Dedifferentiated amniotic fluid mesenchymal stem cell (primary cell): ENCODE data around the gene BRMS1L.
"Not testable (repeated sequence)": the region's sequence is repeated elsewhere in the genome, so short reads cannot be mapped to it uniquely, and the experiment has no call there.

Experiments used
- DNase-seq: peaks from one replicate; pipeline ENCODE4 v3.0.0-alpha.2; 2016; ENCODE audit errors: extremely low spot score

BRMS1L gene, protein sequence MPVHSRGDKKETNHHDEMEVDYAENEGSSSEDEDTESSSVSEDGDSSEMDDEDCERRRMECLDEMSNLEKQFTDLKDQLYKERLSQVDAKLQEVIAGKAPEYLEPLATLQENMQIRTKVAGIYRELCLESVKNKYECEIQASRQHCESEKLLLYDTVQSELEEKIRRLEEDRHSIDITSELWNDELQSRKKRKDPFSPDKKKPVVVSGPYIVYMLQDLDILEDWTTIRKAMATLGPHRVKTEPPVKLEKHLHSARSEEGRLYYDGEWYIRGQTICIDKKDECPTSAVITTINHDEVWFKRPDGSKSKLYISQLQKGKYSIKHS

DNA sequence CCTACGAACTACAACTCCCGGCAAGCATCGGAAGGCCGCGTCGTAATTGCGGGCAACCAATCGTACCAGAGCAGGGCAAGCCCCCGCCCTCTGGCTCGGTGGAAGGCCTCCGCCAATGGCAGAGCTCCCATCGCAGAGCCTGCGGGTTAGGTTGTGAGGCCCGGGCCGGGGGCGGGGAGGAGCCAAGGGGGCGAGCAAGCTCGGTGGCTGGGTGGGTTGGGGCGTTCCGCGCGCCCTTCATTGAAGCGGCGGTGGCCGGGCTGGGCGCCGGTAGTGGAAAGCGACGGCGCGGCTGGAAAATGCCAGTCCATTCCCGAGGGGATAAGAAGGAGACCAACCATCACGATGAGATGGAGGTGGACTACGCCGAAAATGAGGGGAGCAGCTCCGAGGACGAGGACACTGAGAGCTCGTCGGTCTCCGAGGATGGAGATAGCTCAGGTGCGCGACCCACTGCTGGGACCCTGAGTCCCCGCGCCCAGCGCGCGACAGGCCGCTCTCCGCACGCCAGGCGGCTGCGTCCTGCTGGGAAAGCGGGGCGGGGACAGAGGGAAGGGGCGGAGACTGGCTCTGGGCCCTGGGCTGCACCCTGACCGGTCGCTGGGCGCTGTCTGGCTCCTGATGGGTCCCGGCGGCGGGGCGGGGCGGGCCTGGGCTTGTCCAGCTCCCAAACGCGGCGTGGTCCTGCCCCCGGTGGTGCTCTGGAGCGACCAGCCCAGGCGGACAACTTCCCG, at the start of gene BRMS1L:
TSS of gene BRMS1L (plus strand) at position 121 of the 734 bp plus-strand sequence. CDS start at position 300, 179 bp downstream.
- DNase-seq: peak; percentile 98

DNA sequence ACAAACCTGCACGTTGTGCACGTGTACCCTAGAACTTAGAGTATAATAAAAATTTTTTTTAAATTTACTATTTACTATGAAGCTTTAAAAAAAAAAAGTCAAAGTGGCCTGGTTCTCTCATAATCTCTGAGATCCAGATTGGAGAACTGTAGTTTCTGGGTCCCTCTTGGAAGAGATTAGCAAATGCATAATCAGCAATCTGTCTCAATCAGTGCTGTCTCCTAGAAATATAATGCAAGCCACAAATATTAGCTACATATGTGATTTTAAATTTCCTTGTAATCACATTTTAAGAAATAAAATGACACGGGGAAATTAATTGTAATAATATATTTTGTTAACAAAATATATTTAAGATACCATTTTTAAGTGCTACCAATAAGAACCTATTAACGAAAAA, 49.3 kb upstream of the BRMS1L start:
- no peak for DNase-seq

DNA sequence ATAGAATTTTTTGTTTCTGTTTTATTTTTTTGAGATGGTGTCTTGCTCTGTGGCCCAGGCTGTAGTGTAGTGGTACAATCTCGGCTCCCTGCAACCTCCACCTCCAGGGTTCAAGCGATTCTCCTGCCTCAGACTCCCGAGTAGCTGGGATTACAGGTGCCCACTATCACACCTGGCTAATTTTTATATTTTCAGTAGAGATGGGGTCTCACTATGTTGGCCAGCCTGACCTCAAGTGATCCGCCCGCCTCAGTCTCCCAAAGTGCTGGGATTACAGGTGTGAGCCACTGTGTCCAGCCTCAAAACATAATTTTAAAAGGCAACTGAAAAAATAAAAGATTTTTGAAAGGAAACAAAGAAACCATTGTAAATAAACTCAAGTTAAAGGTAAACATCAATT, 48.6 kb upstream of the BRMS1L start:
- DNase-seq: not testable (repeated sequence)

DNA sequence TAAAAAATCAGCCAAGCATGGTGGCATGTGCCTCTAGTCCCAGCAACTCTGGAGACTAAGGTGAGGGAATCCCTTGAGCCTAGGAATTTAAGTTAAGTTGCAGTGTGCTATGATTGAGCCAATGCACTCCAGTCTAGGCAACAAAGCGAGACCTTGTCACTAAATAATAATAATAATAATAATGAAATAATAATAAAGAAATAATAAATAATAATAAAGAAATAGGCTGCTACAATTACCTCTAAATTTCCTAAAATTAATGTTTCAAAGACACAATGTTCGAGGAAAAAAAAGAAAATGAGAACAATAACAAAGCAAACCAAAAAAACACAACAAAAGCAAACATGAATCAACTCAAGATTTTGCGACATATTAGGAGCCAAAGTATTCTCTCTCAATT, 46.8 kb upstream of the BRMS1L start:
- no peak for DNase-seq

DNA sequence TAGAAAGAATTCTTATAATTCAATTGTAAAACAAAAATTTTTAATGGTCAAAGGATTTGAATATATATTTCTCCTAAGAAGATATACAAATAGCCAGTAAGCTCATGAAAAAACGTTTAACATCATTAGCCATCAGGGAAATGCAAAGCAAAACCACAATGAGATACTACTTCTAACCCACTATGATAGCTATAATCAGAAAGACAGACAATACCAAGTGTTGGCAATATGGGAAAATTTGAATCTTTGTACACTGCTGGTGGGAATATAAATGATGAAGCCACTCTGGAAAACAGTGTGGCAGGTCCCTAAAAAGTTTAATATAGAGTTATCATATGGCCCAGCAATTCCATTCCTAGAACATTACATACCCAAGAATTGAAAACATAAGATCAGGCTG, 42.4 kb upstream of the BRMS1L start:
- no peak for DNase-seq

DNA sequence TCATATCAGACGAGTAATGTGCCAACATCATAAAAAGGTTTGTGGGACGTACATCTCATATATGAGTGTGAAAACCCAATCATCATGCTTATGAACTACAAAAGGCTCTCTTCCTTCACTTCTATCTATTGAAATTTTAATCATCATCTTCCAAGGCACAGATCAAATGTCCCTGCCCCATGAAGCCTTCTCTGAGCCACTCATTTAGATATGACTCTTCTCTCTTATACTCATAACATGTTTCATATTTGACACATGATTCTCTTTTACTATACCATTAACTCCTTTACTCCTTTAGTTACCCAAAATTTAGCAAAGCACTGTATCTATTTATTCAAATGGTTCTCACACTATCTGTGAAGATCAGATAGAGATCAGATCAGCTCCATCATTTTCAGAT, 39.3 kb upstream of the BRMS1L start:
- DNase-seq: no peak

DNA sequence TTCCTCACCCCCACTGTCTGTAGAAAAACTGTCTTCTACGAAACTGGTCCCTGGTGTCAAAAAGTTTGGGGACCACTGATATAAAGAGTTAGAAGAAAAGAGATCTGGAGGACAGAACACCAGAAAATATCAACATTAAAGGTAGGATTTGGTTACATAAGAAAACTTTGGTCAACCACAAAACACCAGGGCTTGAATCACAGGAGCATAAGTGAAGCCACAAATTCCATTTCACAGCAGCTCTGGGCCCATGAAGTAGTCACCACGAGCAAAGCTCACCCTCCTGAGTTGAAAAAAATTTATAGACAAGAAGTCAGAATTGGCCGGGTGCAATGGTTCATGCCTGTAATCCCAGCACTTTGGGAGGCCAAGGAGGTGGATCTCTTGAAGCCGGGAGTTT, 36.5 kb upstream of the BRMS1L start:
- DNase-seq: no peak

DNA sequence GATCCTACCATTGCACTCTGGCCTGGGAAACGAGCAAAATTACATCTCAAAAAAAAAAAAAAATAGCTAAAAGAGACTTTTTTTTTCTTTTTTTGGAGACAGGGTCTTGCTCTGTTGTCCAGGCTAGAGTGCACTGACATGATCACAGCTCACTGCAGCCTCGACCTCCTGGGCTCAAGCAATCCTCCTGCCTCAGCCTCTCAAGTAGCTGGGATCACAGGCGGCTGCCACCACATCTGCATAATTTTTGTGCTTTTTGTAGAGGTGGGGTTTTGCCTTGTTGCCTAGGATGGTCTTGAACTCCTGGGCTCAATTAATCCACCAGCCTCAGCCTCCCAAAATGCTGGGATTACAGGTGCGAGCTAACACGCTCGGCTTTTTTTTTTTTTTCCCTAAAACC, 28.3 kb upstream of the BRMS1L start:
- DNase-seq: no peak

DNA sequence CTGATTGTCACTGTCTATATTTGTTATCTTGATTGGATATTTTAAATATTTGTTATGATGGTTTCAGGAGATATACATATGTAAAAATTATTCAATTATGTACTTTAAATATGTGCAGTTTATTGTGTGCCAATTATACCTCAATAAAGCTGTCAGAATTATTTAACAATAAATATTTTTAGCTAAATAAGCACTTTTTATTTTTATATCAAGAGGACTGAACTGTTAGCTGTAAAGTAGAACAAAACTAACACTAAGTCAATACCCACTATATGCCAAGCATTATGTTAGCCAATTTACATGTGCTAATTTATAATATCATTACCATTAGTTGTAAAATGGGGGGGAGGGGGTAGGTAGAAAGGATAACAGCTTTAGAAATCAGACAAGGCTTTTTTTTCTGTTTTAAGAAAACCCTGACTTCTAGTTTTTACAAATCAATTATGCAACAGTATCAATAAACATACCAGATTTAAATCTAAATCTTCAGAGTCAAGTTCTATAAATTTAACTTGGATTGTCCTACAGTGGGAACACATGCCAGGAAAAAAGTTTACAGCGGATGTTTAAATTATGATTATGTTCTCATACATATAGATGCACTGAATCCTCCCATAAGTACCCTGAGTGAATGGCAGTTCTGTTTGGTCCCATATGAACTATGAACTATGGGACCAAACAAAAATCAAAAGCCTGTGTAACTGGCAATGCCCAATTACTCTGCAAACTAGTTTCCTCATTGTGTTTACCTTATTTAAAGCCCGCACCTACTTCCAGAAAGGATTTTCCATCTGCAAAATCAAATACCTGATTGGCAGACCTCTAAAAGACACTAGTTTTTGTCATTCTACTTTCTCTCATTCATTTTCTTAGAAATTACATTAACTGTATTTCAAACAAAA, 19.9 kb upstream of the BRMS1L start:
- no peak for DNase-seq

DNA sequence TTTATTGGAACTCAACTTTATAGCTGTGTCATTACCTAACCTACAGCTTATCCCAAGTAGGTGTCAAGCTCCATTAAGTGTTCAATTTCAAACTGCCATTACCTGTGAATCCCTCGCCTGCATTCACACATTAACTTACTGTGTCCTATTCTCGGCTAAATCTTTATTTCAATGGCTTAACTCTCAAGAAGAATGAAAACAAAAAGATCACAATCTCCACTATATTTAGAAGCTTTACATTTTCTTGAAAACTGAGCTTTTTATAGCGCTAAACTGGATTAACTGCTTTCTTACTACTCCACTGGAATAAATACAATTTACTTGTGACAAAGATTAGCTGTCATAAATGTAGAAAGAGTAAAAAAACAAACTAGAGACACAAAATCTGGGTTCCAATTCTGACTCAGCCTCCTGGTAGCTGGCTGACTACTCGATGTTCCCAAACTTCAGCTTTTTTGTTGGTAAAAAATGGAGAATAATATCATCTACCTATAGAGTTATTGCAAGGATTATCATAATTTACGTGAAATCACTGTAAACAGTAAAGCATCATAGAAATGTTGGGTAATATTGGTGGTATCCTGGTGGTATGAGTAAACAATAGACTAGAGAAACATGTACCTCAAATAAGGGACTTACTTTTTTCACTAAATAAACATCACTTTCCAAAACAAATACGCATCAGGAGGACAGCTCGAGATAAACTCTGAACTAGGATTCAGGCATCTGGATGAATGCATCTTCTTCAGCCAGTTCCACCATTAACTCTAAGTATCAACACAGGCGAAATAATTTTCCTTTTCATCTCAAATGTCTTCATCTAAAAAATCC, 18.8 kb upstream of the BRMS1L start:
- no peak for DNase-seq

DNA sequence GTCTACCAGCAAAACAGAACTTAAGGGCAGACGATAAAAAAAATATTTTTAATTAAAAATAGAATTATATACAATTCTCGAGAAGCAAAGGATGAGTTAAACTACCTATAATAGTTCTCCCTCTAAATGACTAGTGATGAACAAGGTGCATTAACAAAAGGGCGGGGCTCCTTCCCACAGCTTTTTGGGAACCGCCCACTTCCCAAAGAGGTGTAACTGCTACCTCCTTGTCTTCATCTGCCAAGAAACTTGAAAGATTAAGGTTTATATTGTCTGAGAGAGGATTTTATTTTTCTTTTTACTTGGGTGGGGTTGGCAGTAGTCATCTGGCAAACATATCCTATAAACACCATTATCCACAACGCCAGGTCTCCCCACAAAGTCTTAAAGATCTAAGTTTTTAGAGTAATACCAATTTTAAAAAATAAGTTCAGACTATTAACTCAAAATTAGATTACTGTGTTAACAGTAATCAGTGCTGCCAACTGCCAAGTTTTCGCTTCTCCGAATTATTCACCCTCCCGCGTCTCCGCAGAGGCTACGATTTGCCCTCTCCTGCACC, 18.0 kb upstream of the BRMS1L start:
- no peak for DNase-seq

DNA sequence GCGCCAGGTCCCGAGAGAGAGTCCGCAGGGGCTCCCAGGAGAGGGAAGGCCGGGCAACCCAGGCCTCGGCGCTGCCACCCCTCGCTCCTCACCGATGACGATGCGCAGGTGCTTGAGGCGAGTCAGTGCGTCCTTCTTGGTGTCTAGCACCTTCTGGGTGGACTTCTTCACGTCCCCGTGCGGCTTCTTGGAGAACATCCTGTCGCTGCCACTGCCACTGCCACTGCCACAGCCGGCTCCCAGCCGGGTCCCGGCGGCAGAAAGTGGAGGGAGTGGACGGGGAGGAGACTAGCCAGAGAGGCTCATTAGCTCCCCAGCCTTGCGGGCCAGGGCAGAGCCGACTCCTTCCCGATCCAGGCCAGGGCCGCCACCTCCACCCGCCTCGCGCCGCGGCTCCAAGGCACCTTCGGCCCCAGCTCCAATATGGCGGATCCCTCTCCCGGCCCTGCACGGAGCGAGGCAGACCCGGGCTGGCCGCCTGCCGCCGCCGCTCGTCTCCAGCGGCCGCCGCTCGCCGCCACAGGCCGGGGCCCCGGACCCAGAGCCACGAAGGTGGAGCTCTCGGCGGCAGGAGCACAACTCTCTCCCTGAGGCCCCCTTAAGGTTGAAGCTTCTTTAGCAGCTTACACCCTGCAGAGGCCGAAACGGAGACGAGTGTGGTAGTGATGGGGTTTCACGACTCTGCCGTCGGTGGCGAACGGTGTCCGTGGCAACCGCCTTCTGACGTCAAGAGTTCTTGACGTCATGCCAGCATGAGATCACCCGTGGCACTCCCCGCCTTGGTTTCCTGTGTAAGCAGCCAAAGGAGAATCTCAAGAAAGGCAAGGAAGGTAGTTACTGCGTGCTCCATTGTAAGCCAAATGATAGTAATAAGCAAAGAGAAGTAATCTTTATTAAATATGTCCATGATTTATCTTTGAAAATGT, 17.2 kb upstream of the BRMS1L start, which contains the start of gene RALGAPA1:
TSS of gene RALGAPA1 (minus strand) at position 658 of the 926 bp plus-strand sequence. CDS start at position 198, 460 bp downstream.
- DNase-seq: peak; percentile 97

DNA sequence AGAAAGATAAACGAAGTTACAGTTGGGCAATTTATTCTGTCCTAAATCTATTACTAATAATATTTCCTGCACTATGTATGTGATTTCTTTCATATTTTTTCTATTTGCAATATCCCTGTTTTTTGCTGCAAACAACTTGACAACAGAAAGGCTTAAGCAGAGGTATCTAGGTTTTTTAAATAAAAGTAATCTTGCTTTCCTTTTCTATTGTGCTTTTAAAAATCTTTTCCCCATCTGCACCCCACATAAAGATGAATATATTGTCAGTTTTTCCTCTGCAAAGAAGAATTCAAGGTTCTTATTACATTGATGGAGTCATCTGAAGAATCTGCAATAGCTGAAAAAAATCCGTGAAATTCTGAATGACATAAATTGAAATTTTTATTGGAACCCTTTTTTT, 16.5 kb upstream of the BRMS1L start:
- no peak for DNase-seq

DNA sequence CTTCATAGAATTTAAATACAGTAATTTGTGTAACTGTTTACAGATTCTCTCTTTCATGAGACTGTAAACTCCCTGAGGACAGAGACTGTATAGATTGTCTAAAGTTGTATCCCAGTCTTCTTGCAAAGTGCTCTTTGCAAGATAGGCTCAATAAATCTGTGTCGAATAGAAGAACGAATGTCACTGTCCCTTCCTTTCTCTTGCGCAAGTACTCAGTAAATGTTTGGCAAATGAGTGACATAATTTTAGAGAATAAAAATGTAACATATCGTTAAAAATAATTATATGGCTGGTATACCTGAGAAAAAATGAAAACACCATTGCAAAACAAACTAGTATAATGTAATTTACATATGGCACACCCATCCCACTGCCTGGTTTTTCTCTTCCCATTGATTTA, 15.2 kb upstream of the BRMS1L start:
- DNase-seq: no peak

DNA sequence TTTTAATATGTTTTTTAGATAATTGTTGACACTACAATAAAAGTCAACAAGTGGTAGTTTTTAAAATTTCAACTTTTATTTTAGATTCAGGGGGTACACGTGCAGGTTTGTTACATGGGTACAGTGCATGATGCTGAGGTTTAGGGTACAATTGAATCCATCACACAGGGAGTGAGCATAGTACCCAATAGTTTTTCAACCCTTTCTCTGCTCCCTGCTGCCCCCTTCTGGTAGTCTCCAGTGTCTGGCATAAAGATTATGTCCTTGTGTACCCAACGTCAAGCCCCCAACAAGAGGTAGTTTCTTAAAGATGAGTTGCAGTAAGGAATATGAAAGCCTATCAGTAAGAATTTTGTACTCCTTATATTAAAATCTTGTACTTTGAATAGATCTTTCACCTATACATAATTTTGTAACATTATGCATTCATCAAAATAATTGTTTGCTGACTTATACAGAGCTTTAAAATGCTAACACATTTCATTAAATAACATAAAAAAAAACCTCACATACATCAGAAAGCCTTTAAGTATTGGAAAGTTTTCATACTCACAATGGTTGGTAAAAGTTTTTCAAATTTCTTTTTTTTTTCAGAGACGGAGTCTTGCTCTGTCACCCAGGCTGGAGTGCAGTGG, 11.7 kb upstream of the BRMS1L start:
- peak; percentile 47 for DNase-seq

DNA sequence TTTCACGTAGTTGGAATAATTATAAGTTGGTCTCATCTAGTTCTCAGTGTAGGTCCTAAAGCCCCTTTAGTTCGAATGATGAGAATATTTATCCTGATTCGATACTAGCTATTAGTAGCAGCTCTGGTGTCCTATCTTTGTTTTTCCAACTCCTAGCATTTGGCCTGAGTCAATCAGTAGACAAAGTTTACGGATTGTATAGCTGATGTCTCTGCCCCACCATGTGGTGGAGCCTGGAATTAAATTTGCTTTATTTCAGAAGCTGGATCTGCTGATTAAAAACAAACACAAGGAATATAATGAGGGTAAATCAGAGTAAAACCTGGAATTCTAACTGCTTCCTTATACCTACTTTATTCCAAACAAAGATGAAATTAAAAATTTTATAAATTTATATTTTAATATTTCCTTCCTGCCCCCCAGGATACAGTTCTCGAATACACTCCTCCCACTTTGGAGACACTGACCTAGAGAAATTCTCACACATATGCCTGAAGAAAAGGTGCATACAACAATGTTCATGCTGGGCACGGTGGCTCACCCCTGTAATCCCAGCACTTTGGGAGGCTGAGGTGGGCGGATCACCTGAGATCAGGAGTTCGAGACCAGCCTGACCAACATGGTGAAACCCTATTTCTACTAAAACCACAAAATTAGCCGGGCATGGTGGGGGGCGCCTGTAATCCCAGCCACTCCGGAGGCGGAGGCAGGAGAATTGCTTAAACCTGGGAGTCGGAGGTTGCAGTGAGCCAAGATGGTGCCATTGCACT, 7.6 kb upstream of the BRMS1L start:
- DNase-seq: peak; percentile 55

DNA sequence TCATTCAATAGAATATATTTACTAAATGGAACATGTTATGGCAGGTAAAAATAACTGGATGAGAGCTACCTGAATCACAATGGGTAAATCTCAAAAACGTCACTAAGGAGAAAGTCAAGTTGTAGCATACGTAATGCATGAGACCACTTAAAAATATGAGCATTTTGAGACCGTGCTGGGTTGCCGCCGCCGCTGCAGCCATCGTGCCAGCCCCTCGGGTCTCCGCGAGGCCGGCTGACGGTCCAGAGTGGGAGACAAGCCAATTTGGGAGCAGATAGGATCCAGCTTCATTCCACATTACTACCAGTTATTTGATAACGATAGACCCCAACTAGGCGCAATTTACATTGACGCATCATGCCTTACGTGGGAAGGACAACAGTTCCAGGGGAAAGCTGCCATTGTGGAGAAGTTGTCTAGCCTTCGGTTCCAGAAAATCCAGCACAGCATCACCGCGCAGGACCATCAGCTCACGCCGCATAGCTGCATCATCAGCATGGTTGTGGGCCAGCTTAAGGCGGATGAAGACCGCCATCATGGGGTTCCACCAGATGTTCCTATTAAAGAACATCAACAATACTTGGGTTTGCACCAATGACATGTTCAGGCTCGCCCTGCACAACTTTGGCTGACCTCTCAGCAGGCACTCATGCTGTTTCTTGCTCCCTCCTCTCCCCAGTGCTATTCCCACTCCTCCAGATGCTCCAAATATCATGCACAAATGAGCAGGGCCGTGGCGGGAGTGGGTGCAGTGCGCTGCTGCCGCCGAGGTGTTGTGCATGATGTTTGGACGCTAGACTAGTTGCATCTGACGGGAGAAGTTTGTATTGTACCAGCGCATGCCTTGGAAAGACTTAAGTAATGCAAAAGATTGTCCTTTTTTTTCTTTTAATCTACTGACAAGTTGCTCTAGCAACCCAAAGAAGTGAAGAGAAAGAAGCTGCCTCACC, 6.3 kb upstream of the BRMS1L start:
- peak; percentile 3 for DNase-seq
